Right atrium auricular region (tissue), 2 donors: ENCODE data around the gene WBP1L. TPM values are rescaled to one million over a fixed set of nuclear protein-coding genes. Genes with fewer than 3 reads are reported as not detected.
A peak's percentile ranks its signal among the peaks of the same experiment; 100 is the strongest.
"Not testable (repeated sequence)": the region's sequence is repeated elsewhere in the genome, so short reads cannot be mapped to it uniquely, and the experiment has no call there.

ENCODE experiments used
- DNase-seq: peaks from one replicate; pipeline ENCODE4 v3.0.0-alpha.2; 2019; ENCODE audit warnings: low spot score
- H3K27ac ChIP-seq, 2 donors: fragments of 200-600 bp; sonication (generic); 1 replicate in 1 of 2; 2 replicates in 1 of 2; pipeline ENCODE4 v1.5.1; 2016 to 2019
- H3K27me3 ChIP-seq, 2 donors: fragments of 200-600 bp; sonication (generic); one replicate each; pipeline versions ENCODE4 v1.5.1 to v1.6.0; 2017 to 2019
- H3K36me3 ChIP-seq: fragments of 200-600 bp; sonication (generic); one replicate; pipeline ENCODE4 v1.5.1; 2016
- H3K4me1 ChIP-seq, 2 donors: fragments of 200-600 bp; sonication (generic); one replicate each; pipeline versions ENCODE4 v1.5.1 to v1.6.0; 2017 to 2019
- H3K4me3 ChIP-seq, 2 donors: fragments of 200-600 bp; sonication (generic); 1 replicate in 1 of 2; 2 replicates in 1 of 2; pipeline ENCODE4 v1.5.1; 2017 to 2019; ENCODE audit warnings: mild to moderate bottlenecking in 1 of 2, moderate library complexity in 1 of 2
- H3K9me3 ChIP-seq, 2 donors: fragments of 200-600 bp; sonication (generic); one replicate each; pipeline ENCODE4 v1.5.1; 2019
- total RNA-seq, 2 donors: library from RNA; depleted of rRNA; stranded (reverse); fragments of >200 nt; gene quantifications; one replicate each; pipeline ENCODE4 v1.1.0, GENCODE V29; 2016
- TF ChIP-seq, protein P1 (sequence below), 2 donors: fragments of 200-600 bp; sonication (generic); IDR thresholded peaks; one replicate each; pipeline ENCODE4 v1.5.1; 2019; ENCODE audit warnings: antibody characterized with exemption in 2 of 2

Gene WBP1L
- 10 to 100 TPM; 46.1 to 94.4 TPM for total RNA-seq

DNA sequence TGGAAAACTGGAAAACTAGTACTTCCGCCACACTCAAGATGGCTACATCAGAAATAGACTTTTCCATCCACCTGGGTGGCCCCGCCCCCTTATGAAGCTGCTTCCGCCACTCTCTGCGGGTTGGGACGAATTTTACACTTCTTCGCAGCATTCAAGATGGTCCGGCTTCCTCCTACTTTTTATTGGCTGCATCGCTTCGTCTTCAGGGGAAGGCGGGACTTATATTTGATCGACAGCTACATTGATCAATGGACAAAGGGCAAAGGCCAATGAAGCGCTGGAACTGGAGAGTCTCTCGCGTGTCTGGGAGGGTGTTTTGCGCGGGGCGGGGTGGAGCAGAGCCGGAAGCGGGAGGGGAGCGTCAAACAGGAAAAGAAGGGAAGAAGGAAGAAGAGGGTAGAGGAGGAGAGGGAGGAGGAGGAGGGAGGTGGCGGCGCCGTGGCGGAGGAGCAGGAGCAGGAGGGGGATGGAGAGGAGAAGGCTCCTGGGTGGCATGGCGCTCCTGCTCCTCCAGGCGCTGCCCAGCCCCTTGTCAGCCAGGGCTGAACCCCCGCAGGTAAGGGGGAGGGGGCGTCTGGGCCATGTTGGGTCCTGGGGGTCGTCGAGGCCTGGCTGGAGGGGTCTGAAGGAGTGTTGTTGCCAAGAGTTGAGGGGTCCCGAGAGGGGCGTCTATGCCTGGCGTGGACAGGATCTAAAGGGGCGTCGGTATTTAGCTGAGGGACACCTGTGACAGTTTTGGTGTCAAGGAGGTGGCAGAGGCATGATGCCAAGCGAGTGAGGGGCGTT is at the start of gene WBP1L:
TSS of gene WBP1L (plus strand) at position 361 of the 786 bp plus-strand sequence. CDS start at position 467, 106 bp downstream.
- no peaks in the 10 kb centered on the region for H3K36me3 ChIP-seq
- peak within 1 kb of the TSS; percentile 87 to 94 for H3K27ac ChIP-seq
- no peaks in the 10 kb centered on the region for H3K27me3 ChIP-seq
- no peaks in the 10 kb centered on the region for H3K9me3 ChIP-seq
- peak; percentile 98 for DNase-seq
- TF ChIP-seq, protein P1, sequence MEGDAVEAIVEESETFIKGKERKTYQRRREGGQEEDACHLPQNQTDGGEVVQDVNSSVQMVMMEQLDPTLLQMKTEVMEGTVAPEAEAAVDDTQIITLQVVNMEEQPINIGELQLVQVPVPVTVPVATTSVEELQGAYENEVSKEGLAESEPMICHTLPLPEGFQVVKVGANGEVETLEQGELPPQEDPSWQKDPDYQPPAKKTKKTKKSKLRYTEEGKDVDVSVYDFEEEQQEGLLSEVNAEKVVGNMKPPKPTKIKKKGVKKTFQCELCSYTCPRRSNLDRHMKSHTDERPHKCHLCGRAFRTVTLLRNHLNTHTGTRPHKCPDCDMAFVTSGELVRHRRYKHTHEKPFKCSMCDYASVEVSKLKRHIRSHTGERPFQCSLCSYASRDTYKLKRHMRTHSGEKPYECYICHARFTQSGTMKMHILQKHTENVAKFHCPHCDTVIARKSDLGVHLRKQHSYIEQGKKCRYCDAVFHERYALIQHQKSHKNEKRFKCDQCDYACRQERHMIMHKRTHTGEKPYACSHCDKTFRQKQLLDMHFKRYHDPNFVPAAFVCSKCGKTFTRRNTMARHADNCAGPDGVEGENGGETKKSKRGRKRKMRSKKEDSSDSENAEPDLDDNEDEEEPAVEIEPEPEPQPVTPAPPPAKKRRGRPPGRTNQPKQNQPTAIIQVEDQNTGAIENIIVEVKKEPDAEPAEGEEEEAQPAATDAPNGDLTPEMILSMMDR (IDR thresholded peaks at IDR 0.05) = no peak
- H3K4me3 ChIP-seq = peak within 1 kb of the TSS; percentile 98
- peaks cover 0 to 30% of the 10 kb centered on the region in 2 donors for H3K4me1 ChIP-seq

DNA sequence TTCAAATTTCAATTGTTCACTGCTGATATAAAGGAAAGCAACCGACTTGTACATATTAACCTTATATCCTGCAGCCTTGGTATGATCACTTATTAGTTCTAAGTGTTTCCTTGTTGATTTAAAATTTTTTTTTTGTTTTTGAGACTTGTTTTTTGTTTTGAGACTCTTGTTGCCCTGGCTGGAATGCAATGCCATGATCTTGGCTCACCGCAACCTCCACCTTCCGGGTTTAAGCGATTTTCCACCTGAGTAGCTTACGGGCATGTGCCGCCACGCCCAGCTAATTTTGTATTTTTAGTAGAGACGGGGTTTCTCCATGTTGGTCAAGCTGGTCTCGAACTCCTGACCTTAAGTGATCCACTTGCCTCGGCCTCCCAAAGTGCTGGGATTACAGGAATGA is 48.3 kb upstream of the WBP1L start:
- not testable (repeated sequence) for H3K4me1 ChIP-seq, H3K9me3 ChIP-seq, H3K4me3 ChIP-seq, H3K27ac ChIP-seq, H3K27me3 ChIP-seq
- peak; percentile 44 for DNase-seq
- peaks cover 32% of the 10 kb centered on the region for H3K36me3 ChIP-seq

DNA sequence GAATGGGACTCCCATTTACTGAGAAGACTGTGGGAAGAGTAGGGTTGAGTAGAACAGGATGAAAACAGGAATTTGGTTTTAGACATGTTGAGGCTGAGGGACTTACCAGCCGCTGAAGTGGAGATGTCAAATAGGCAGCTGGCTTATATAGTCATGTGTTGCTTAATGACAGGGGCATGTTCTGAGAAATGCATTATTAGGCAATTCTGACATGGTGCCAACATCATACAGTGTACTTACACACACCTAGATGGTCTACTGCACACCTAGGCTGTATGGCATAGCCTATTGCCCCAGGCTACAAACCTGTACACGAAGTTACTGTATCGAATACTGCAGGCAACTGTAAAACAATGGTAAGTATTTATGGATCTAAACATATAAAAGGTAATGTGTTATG is 47.0 kb upstream of the WBP1L start:
- Histone ChIP-seq H3K4me1 (no peaks in the 10 kb centered on the region), H3K27me3 (no peaks in the 10 kb centered on the region), H3K36me3 (peaks cover 32% of the 10 kb centered on the region), H3K27ac (no peak overlapping the region), H3K4me3 (no peak overlapping the region), H3K9me3 (no peaks in the 10 kb centered on the region)
- peak; percentile 1 for DNase-seq
- TF ChIP-seq, protein P1 (IDR thresholded peaks at IDR 0.05) = no peak

DNA sequence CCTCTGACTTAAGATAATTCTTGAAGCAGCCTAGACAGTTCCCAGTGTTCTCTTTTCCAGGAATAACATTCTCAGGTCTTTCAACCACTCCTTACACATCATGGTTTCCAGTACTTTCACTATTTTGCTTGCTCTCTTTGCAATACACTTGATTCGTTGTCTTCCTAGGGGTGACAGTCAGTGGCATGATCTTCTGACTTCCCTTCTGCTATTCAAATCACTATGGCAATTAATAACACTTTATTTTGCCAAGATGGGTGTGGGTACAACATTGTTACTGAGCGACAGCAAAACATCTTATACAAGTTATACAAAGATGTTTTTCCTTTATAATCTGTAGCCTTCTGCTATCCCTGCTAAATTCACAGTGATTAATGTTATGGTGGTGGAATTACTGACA is 44.9 kb upstream of the WBP1L start:
- Histone ChIP-seq H3K4me3 (no peak overlapping the region), H3K27ac (no peak overlapping the region), H3K27me3 (no peaks in the 10 kb centered on the region), H3K4me1 (no peaks in the 10 kb centered on the region), H3K36me3 (peaks cover 32% of the 10 kb centered on the region), H3K9me3 (no peaks in the 10 kb centered on the region)
- TF ChIP-seq, protein P1 (IDR thresholded peaks at IDR 0.05) = no peak
- no peak for DNase-seq

DNA sequence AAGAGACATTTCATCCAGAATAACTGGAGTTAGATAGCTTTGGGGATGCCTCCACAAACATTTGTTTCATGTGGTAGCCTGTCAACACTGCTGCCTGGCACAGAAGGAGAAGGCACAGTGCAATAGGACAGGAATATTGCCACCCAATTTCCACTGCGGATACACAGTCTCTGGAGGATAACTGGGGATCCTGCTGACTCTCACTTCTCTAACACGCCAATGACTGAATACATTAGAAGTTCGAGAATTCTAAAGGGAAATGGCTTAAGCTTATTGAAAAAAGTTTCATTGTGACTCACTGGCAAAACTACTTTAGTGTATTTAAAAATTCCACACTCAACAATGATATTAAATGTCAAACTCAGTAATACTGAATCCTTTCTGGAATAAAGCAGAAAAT is 42.5 kb upstream of the WBP1L start:
- DNase-seq = peak; percentile 42
- Histone ChIP-seq H3K4me3 (no peak overlapping the region), H3K9me3 (no peaks in the 10 kb centered on the region), H3K27me3 (no peaks in the 10 kb centered on the region), H3K27ac (no peak overlapping the region), H3K4me1 (no peaks in the 10 kb centered on the region), H3K36me3 (peaks cover 36% of the 10 kb centered on the region)
- TF ChIP-seq, protein P1 (IDR thresholded peaks at IDR 0.05) = no peak

DNA sequence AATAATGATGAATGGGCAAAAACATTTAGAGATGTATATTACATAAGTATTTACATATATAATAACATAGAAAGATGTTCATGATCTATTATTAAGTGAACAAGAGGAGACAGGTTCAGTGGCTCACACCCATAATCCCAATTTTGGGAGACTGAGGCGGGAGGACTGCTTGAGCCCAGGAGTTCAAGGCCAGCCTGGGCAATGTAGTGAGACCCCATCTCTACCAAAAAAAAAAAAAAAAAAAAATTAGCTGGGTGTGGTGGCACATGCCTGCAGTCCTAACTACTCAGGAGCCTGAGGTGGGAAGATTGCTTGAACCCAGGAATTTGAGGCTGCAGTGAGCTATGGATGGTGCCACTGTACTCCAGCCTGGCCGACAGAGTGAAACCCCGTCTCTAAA is 42.0 kb upstream of the WBP1L start:
- Histone ChIP-seq H3K36me3 (peaks cover 31% of the 10 kb centered on the region), H3K27ac (no peak overlapping the region), H3K27me3 (no peaks in the 10 kb centered on the region), H3K4me3 (no peak overlapping the region), H3K9me3 (no peaks in the 10 kb centered on the region), H3K4me1 (no peaks in the 10 kb centered on the region)
- DNase-seq = peak; percentile 30
- TF ChIP-seq, protein P1 (IDR thresholded peaks at IDR 0.05) = no peak
